Stimulated activated naive CD8-positive, alpha-beta T cell treated with anti-CD3 and anti-CD28 coated beads, Interleukin-15, Interleukin-2, amounts not matched to agents 100 ng/mL and 50 ng/mL, for 24 hours (primary cell): ENCODE results near the gene SEC14L1.
"Not testable (repeated sequence)": the region's sequence is repeated elsewhere in the genome, so short reads cannot be mapped to it uniquely, and the experiment has no call there.

Experiments
- H3K27ac Mint-ChIP-seq: one replicate; pipeline ENCODE4 v1.8.0; 2021; ENCODE audit warnings: mild to moderate bottlenecking, mixed read lengths
- H3K27me3 Mint-ChIP-seq: one replicate; pipeline ENCODE4 v1.8.0; 2021; ENCODE audit warnings: mixed read lengths
- H3K36me3 Mint-ChIP-seq: one replicate; pipeline ENCODE4 v1.8.0; 2021; ENCODE audit warnings: low read depth, mixed read lengths
- H3K4me1 Mint-ChIP-seq: one replicate; pipeline ENCODE4 v1.8.0; 2021; ENCODE audit warnings: low read depth, mixed read lengths
- H3K4me3 Mint-ChIP-seq: one replicate; pipeline ENCODE4 v1.8.0; 2021; ENCODE audit warnings: mild to moderate bottlenecking, mixed read lengths
- H3K9me3 Mint-ChIP-seq: one replicate; pipeline ENCODE4 v1.8.0; 2021; ENCODE audit warnings: mixed read lengths

SEC14L1 gene

GRCh38 chr17:77140878-77141767, at the start of gene SEC14L1:
Gene SEC14L1 (plus strand): TSS chr17:77140969. CDS start chr17:77143597, 2,628 bp downstream.
- Mint-ChIP-seq H3K9me3 (peaks cover 9% of the 10 kb centered on the region), H3K4me1 (peaks cover 69% of the 10 kb centered on the region), H3K27ac (peak within 1 kb of the TSS; percentile 96), H3K4me3 (peak within 1 kb of the TSS; percentile 88), H3K27me3 (no peaks in the 10 kb centered on the region), H3K36me3 (peaks cover 40% of the 10 kb centered on the region)

DNA sequence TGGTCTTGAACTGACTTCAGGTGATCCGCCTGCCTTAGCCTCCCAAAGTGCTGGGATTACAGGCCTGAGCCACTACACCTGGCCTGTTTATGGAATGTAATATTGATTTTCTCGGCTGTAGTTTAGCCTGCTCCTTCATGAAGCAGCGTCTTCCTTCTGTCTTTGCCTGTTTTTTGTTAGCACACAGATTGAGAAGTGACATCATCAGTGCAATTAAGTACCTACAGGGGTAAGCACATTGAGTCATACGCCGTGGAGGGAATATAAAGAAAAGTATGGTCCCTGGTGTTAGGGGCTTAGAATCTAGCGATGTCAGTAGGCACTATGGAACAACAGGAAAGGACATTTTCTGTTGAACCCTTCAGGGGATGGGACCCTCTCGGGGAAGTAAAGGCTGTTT, 48.7 kb upstream of the SEC14L1 start:
- peaks cover 59% of the 10 kb centered on the region for H3K4me1 Mint-ChIP-seq
- H3K27me3 Mint-ChIP-seq, result no peaks in the 10 kb centered on the region
- H3K27ac Mint-ChIP-seq, result peak overlapping the region; percentile 79
- H3K4me3 Mint-ChIP-seq, result peak overlapping the region; percentile 56
- H3K36me3 Mint-ChIP-seq, result peaks cover 72% of the 10 kb centered on the region
- H3K9me3 Mint-ChIP-seq, result no peaks in the 10 kb centered on the region

DNA sequence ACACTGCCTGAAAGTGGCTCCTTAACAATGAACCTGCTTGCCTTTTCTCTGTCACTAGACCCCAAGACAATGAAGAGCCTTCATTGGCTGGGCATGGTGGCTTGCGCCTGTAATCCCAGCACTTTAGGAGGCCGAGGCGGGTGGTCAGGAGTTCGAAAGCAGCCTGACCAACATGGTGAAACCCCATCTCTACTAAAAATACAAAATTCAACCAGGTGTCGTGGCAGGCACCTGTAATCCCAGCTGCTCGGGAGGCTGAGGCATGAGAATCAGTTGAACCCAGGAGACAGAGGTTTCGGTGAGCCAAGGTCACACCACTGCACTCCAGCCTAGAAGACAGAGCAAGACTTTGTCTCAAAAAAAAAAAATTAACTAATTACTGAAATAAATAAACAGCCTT, 45.3 kb upstream of the SEC14L1 start:
- no peak overlapping the region for H3K4me3 Mint-ChIP-seq
- no peaks in the 10 kb centered on the region for H3K27me3 Mint-ChIP-seq
- peaks cover 68% of the 10 kb centered on the region for H3K4me1 Mint-ChIP-seq
- H3K9me3 Mint-ChIP-seq, result no peaks in the 10 kb centered on the region
- H3K36me3 Mint-ChIP-seq, result peaks cover 78% of the 10 kb centered on the region
- peak overlapping the region; percentile 40 for H3K27ac Mint-ChIP-seq

DNA sequence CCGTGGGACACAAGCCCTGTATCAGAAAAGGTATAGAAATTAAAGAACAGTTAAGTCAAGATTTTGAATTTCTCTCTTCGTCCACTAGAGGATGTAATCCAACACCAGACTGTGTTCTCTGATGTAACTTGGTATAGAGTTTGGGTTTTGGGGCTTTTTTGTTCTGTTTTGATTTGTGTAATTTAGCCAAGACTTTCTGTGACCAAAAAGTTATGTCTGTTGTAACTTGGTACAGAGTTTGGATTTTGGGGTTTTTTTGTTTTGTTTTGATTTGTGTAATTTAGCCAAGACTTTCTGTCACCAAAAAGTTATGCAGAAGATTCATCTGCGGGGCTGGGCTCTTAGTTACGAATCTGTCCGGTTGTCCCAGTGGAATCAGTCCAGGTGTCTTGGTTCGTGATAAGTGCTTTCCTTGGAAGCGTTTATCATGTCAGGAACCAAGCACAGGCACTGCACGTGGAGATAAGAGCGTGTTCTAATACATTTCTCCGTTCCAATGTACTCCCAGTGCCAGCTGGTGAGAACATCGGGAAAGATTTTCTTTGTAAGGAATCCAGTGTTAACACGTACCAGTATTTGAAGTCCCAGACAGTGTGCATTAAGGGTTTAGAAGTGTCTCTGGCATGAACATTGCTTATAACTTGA, 44.1 kb upstream of the SEC14L1 start:
- peaks cover 55% of the 10 kb centered on the region for H3K4me1 Mint-ChIP-seq
- H3K27ac Mint-ChIP-seq, result peak overlapping the region; percentile 10
- no peaks in the 10 kb centered on the region for H3K9me3 Mint-ChIP-seq
- H3K36me3 Mint-ChIP-seq, result peaks cover 71% of the 10 kb centered on the region
- H3K4me3 Mint-ChIP-seq, result no peak overlapping the region
- H3K27me3 Mint-ChIP-seq, result no peaks in the 10 kb centered on the region

DNA sequence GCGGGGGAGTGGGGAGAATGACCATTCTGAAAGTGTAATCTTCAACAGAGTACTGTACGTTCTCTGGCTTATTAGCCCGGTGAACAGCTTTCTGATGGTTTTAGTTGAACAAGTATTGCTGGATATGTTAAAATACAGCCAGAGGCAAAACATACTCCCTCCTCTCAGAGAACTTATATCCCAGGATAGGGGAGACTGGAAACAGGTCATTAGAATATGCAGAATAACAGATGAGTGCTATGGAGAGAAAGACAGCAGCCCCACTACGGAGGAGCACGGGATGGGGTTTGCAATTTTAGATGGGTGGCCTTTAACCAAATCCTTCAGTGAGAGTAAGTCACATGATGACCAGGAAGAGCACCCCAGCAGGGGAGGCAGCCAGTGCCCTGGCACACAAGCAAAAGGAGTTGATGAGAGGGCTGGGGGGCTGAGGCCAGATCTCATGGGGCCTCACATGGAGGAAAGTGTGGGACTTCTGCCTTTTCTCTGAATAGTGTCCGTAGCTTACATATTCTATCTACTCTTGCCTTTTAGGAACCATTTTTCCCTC, 43.1 kb upstream of the SEC14L1 start:
- no peaks in the 10 kb centered on the region for H3K9me3 Mint-ChIP-seq
- no peak overlapping the region for H3K4me3 Mint-ChIP-seq
- H3K4me1 Mint-ChIP-seq, result peaks cover 48% of the 10 kb centered on the region
- peaks cover 63% of the 10 kb centered on the region for H3K36me3 Mint-ChIP-seq
- no peak overlapping the region for H3K27ac Mint-ChIP-seq
- H3K27me3 Mint-ChIP-seq, result no peaks in the 10 kb centered on the region

DNA sequence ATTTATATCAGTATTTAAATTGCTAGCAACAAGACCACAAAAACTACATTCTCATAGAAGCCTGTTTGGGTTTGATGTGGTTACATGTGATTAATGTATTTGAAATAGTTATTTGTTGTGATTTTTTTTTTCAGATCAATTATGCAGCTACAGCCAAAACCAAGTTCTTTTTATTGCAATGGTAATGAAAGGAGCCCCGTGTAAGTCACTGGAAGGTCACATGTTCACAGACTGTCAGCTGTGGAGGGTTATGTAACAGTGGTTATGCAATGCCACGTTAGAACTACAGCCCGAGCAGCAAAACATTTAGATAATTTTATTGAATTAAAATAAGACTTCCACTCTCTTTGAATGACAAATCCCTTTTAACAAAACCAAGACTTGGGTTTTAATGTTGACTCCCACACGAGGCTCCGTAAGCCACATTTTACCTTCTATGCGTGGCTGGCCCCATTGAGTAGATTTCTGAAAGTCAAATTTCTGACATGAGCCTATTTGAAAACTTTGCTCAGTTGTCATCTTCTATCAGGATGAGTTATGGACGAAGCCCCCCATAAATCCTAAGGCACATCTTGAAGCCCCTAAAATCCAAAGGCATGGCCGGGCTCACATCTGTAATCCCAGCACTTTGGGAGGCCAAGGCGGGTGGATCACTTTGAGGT, 41.8 kb upstream of the SEC14L1 start:
- Mint-ChIP-seq H3K27ac (no peak overlapping the region), H3K4me3 (no peak overlapping the region), H3K4me1 (peaks cover 42% of the 10 kb centered on the region), H3K9me3 (no peaks in the 10 kb centered on the region), H3K36me3 (peaks cover 53% of the 10 kb centered on the region), H3K27me3 (no peaks in the 10 kb centered on the region)

DNA sequence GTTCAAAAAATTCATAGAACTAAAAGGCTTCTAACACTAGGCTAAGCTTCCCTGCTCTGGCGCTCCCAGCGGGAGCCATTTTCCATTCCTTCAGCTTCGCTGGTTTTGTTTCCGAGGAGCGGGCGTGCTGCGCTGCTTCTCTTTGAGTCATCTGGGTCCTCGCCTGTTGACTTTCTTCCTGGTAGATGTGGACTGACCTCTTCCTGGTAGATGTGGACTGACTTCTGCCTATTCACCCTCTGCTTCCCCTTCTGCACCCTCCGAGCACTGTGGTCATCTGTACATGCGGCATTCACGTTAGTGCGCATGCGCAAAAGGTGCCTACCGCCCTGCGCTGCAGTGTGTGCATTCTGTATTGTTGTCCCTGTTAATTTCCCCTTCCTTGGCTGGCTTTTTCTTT, 40.8 kb upstream of the SEC14L1 start:
- Mint-ChIP-seq H3K27ac (peak overlapping the region; percentile 64), H3K36me3 (peaks cover 46% of the 10 kb centered on the region), H3K9me3 (no peaks in the 10 kb centered on the region), H3K27me3 (no peaks in the 10 kb centered on the region), H3K4me1 (peaks cover 42% of the 10 kb centered on the region), H3K4me3 (no peak overlapping the region)

DNA sequence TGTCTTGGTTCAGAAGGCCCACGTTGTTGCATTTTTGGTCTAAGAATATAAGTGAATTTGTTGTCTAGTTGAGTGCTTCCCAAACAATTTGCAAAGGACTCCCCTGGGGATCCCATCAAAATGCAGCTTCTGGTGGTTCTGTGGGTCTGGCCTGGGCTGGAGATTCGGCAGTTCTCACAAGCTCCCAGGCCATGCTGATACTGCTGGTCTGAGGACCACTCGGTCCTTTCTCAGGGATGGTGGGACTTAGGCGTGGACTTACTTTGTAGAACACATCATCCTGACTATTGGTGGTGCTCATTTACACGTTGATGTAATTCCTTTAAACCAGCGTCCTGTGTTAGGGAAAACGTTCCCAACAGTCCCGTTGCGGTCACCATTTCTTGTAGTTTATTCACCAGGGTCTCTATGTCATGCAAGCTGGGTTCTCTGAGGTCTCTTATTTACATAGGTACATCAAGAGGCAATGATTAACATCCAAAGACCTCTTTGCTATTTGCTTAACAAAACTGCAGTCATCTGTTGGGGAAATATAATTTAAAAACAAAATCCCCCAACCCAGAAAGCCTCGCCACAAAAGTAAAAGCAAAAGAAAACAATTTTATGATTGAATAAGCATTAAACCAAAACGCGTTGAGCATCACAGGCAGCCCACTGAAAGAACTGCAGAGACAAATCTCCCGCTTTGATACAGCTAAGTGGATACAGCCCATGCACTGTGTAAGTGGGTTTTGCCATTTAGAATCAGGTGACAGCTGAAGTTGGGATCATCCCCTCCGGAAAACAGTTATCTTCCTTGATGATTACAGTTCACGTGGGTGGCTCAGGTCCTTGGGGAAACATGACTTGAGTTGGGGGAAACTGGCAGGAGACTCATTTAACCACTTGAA, 39.0 kb upstream of the SEC14L1 start:
- H3K27ac Mint-ChIP-seq, result peak overlapping the region; percentile 70
- no peaks in the 10 kb centered on the region for H3K9me3 Mint-ChIP-seq
- no peaks in the 10 kb centered on the region for H3K27me3 Mint-ChIP-seq
- no peak overlapping the region for H3K4me3 Mint-ChIP-seq
- peaks cover 46% of the 10 kb centered on the region for H3K4me1 Mint-ChIP-seq
- H3K36me3 Mint-ChIP-seq, result peaks cover 39% of the 10 kb centered on the region

GRCh38 chr17:77102411-77103134, 38.2 kb upstream of the SEC14L1 start:
- H3K27me3 Mint-ChIP-seq, H3K9me3 Mint-ChIP-seq, H3K4me3 Mint-ChIP-seq: not testable (repeated sequence)
- Mint-ChIP-seq H3K27ac (peak overlapping the region; percentile 70), H3K4me1 (peaks cover 45% of the 10 kb centered on the region), H3K36me3 (peaks cover 34% of the 10 kb centered on the region)

- peaks cover 51% of the 10 kb centered on the region for H3K4me1 Mint-ChIP-seq
- H3K36me3 Mint-ChIP-seq, result peaks cover 15% of the 10 kb centered on the region
- no peaks in the 10 kb centered on the region for H3K9me3 Mint-ChIP-seq
- H3K27me3 Mint-ChIP-seq, result no peaks in the 10 kb centered on the region
- peak overlapping the region; percentile 76 for H3K27ac Mint-ChIP-seq
- peak overlapping the region; percentile 23 for H3K4me3 Mint-ChIP-seq
These were observed 35.1 kb upstream of the SEC14L1 start for GRCh38 chr17:77105706-77106105.

- H3K4me3 Mint-ChIP-seq, result peak overlapping the region; percentile 72
- H3K4me1 Mint-ChIP-seq, result peaks cover 59% of the 10 kb centered on the region
- H3K27ac Mint-ChIP-seq, result peak overlapping the region; percentile 91
- no peaks in the 10 kb centered on the region for H3K9me3 Mint-ChIP-seq
- H3K27me3 Mint-ChIP-seq, result no peaks in the 10 kb centered on the region
- H3K36me3 Mint-ChIP-seq, result peaks cover 11% of the 10 kb centered on the region
These were observed 33.9 kb upstream of the SEC14L1 start for GRCh38 chr17:77106874-77107358.

DNA sequence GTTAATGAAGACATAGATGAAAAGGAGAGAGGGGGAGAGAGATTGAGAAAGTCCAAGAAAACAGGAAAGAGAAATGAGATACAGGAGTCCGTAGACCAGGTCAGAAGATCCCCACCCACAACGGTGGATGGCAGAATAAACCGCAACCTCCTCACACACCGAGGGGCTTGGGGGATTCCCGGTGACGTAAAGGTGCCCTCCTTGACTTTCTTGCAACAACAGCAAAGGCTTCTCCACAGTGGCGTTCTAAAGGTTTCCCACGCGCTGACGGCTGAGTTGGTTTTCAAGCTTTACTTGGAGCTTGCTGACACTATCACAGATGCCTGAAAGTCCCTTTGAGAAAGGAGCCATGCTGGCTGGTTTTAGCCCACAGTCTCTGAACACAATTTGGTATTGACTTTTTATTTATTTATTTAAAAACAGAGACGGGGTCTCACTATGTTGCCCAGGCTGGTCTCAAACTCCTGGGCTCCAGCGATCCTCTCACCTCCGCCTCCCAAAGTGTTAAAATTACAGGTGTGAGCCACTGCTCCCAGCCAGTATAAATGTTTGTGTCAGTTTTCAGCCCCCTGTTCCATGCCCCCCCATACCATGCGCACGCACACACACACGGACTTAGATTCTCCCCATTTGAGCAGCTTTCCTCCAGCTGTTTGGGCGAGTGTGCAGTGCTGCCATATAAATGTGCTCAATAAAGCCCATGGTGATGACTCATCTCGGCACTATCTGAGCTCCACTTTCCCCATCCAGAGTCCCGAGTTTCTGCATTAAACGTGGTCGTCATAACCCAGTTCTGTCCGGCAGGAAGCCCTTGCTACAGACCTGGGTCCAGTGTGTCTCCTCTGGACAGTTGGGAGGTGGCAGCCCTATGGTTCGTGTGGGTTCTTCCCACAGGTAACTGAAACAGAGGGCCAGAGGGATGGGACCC, 33.0 kb upstream of the SEC14L1 start:
- H3K27ac Mint-ChIP-seq, result peak overlapping the region; percentile 91
- H3K4me1 Mint-ChIP-seq, result peaks cover 59% of the 10 kb centered on the region
- H3K36me3 Mint-ChIP-seq, result peaks cover 11% of the 10 kb centered on the region
- peak overlapping the region; percentile 72 for H3K4me3 Mint-ChIP-seq
- H3K27me3 Mint-ChIP-seq, result no peaks in the 10 kb centered on the region
- no peaks in the 10 kb centered on the region for H3K9me3 Mint-ChIP-seq
